GM13977 (cell line): ENCODE results near the gene NR4A1.
A peak's percentile ranks its signal among the peaks of the same experiment; 100 is the strongest.

Experiments used
- DNase-seq: peaks from one replicate; pipeline ENCODE4 v3.0.0; 2012; ENCODE audit warnings: low spot score
- in situ Hi-C: fragments of 300-500 bp; cut with MboI; formaldehyde crosslinking; loops from one replicate; pipeline ENCODE4 v1.12.0; 2022; ENCODE audit warnings: low sequenced_read_pairs, low pct_unique_long_range_greater_than_20kb, mixed read lengths, inconsistent platforms; ENCODE audit not compliant: unreplicated experiment
- TF ChIP-seq, protein P1 (sequence below): IDR thresholded peaks from 2 replicates; pipeline ENCODE4 v1.5.1; 2012; ENCODE audit warnings: mild to moderate bottlenecking, control low read depth; ENCODE audit not compliant: insufficient read depth; ENCODE audit errors: extremely low read depth, missing control alignments

NR4A1 gene

GRCh38 chr12:52033446-52034140, 17.6 kb upstream of the NR4A1 start:
- in situ Hi-C loops, result loop anchor here (10.0 kb wide), 1 partner anchor 51 kb away; no protein-coding TSS in a partner anchor
- no peak for DNase-seq
- TF ChIP-seq, protein P1, sequence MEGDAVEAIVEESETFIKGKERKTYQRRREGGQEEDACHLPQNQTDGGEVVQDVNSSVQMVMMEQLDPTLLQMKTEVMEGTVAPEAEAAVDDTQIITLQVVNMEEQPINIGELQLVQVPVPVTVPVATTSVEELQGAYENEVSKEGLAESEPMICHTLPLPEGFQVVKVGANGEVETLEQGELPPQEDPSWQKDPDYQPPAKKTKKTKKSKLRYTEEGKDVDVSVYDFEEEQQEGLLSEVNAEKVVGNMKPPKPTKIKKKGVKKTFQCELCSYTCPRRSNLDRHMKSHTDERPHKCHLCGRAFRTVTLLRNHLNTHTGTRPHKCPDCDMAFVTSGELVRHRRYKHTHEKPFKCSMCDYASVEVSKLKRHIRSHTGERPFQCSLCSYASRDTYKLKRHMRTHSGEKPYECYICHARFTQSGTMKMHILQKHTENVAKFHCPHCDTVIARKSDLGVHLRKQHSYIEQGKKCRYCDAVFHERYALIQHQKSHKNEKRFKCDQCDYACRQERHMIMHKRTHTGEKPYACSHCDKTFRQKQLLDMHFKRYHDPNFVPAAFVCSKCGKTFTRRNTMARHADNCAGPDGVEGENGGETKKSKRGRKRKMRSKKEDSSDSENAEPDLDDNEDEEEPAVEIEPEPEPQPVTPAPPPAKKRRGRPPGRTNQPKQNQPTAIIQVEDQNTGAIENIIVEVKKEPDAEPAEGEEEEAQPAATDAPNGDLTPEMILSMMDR, result no peak

DNA sequence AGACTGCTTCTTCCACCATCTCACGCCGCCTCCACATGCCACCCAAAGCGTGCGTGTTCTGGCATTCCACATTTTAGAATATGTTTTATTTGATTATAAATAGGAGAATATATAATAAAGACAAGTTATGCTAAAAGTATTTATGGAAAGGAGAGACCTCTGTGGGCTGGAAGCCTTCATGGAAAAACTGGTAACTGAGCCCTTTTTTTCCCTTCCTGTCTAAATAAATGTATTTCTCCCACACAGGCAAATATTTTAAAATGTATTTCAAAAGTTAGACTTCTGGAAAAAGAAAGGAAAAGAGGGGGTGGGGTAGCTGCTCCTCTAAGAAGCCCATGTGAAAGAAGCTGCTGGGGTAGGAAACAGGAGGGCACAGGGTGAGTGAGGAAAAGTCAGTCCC, 16.1 kb upstream of the NR4A1 start:
- no peak for DNase-seq
- TF ChIP-seq, protein P1, result no peak
- in situ Hi-C loops, result loop anchor here (10.0 kb wide), 1 partner anchor 50 kb away; no protein-coding TSS in a partner anchor

GRCh38 chr12:52035926-52036325, 15.3 kb upstream of the NR4A1 start:
- in situ Hi-C loops, result loop anchor here (10.0 kb wide), 1 partner anchor 49 kb away; no protein-coding TSS in a partner anchor
- no peak for DNase-seq
- TF ChIP-seq, protein P1, result no peak

DNA sequence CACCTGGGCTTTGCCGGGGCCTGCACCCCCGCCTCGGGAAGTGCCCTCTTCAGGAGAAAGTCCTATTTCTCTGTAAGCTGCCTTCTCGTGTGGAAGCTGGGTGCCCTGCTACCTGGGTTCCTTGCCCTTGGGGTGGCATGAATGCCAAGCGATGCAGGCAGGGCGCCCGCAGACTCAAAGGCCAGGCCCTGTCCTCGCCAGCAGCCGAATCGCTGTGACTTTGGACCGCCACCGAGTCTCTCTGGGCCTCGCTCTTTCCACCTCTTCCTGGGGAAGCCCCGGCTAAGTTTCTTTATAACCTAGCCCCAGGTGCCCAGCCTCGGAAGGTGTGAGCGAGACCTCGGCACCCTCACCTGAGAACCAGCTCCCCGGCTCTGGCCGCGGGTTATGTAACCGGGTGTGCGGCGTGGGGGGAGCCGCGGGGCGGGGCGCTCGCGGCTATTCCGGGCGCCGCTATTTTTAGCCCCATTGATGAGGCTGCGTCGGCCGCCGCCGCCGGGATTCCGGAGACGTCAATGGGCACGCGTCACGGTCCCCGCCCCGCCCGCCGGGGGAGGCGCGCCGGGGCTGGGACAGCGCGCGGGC, 14.6 kb upstream of the NR4A1 start:
- in situ Hi-C loops, result loop anchor here (10.0 kb wide), 1 partner anchor 48 kb away; no protein-coding TSS in a partner anchor
- peak; percentile 83 for DNase-seq
- TF ChIP-seq, protein P1, result no peak

GRCh38 chr12:52037248-52037861, 13.9 kb upstream of the NR4A1 start:
- no peak for DNase-seq
- in situ Hi-C loops, result loop anchor here (10.0 kb wide), 1 partner anchor 47 kb away; no protein-coding TSS in a partner anchor
- TF ChIP-seq, protein P1, result no peak

DNA sequence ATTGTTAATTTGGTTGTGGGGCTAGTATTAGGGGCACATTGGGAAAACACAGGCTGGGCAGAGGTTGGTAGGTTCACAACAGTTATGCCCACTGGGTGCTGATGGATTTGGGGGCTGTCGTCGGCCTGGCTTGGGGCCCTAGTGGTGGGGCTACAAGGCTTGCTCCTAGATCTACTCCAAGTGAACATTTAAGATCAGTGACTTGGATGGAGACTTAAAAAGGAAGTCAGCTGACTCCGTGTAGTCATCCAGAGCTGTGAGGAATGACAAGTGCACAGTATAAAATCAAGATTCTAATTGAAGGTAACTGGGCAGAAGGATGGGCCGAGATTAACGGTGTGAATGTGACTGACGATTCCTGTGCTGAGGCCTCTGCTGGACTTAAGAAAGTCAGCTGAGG, 12.8 kb upstream of the NR4A1 start:
- no peak for DNase-seq
- TF ChIP-seq, protein P1, result no peak
- in situ Hi-C loops, result loop anchor here (10.0 kb wide), 1 partner anchor 46 kb away; no protein-coding TSS in a partner anchor
